Lower leg skin (tissue), 4 donors: Measurements from ENCODE around the gene THADA. TPM values are rescaled to one million over a fixed set of nuclear protein-coding genes. Genes with fewer than 3 reads are reported as not detected.

Source experiments
- DNase-seq, 2 donors: peaks; one replicate each; pipeline ENCODE4 v3.0.0-alpha.2; 2019; ENCODE audit warnings: low spot score in 2 of 2
- H3K4me3 ChIP-seq: fragments of 200-600 bp; sonication (generic); 2 replicates; pipeline ENCODE4 v1.5.1; 2017; ENCODE audit warnings: mild to moderate bottlenecking, low read depth; ENCODE audit not compliant: poor library complexity, severe bottlenecking
- POLR2A ChIP-seq, 2 donors: fragments of 450-650 bp; IDR thresholded peaks; one replicate each; pipeline ENCODE4 v1.6.1; 2016 to 2017; ENCODE audit warnings: antibody characterized with exemption in 2 of 2, mild to moderate bottlenecking in 1 of 2, moderate library complexity in 1 of 2
- WGBS, 2 donors: methylation state at CpG; one replicate each; pipeline ENCODE4 v1.1.5; 2018; 5-methylcytosine and 5-hydroxymethylcytosine counted together
- intact Hi-C: fragments of 100-400 bp; cut with DNase I; formaldehyde crosslinking; loops from one replicate; pipeline ENCODE4 v1.15.0; 2023; ENCODE audit warnings: low total_unique reads
- total RNA-seq, 4 donors: library from RNA; depleted of rRNA; stranded (reverse); fragments of >200 nt; gene quantifications; one replicate each; pipeline ENCODE4 v1.1.0, GENCODE V29; 2016
- TF ChIP-seq, protein P1 (sequence below), 3 donors: fragments of 450-650 bp; IDR thresholded peaks; one replicate each; pipeline ENCODE4 v1.5.1; 2016; ENCODE audit warnings: antibody characterized with exemption in 3 of 3, mild to moderate bottlenecking in 3 of 3, moderate library complexity in 2 of 3

The THADA gene
- total RNA-seq, 4 donors from 2014 or later = 19.5 to 26.4 (median 22.2) TPM

DNA sequence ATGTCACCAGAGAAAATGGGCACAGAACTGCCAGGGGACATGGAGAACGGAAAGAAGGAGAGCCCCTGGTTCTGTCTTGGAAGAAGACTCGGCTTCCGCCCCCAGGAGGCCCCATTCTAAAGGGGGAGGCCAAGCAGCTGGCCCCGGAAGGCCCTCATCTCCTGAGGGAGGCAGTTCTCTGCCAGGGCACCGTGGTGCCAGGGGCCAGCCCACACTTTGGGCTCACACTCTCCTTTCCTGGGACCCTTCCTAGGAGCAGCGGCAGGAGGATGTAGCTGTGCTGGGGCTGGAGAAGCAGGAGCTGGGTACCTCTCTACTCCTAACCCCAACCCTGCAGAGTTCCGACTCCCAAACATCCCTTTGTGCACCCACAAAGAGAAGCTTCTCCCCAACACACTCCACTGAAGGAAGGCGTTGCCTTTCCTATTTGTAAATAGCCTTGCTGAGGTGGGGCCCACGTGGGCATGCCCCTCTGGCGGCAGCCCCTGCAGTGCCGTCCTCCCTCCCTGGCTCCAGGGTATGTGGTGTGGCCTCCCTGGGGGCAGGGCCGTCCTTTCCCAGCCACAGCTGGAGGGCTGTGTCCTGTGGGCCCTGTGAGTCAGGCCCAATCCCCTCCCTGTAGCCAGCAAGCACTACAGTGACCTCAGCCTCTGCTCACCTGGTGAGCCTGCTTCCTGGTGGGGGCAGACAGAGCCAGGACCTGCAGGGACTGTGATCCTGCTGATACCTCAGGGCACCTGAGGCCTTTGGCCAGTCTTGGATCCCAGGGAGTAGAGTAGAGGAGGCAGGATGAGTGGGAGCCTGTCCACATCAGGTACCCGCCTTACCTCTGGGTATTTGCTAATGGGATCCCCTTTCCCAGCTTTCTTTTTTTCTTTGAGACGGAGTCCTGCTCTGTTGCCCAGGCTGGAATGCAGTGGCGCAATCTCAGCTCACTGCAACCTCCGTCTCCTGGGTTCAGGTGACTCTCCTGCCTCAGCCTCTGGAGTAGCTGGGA is 396.0 kb downstream of the THADA start:
- intact Hi-C loops = no loop called here
- DNase-seq = no peak
- 76 to 80% methylated on average over 16 of the region's 16 CpGs for WGBS, 2 donors
- TF ChIP-seq, protein P1, sequence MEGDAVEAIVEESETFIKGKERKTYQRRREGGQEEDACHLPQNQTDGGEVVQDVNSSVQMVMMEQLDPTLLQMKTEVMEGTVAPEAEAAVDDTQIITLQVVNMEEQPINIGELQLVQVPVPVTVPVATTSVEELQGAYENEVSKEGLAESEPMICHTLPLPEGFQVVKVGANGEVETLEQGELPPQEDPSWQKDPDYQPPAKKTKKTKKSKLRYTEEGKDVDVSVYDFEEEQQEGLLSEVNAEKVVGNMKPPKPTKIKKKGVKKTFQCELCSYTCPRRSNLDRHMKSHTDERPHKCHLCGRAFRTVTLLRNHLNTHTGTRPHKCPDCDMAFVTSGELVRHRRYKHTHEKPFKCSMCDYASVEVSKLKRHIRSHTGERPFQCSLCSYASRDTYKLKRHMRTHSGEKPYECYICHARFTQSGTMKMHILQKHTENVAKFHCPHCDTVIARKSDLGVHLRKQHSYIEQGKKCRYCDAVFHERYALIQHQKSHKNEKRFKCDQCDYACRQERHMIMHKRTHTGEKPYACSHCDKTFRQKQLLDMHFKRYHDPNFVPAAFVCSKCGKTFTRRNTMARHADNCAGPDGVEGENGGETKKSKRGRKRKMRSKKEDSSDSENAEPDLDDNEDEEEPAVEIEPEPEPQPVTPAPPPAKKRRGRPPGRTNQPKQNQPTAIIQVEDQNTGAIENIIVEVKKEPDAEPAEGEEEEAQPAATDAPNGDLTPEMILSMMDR (IDR thresholded peaks at IDR 0.05) = no peak
- TF ChIP-seq POLR2A (IDR thresholded peaks at IDR 0.05) = no peak
- no peak overlapping the region for H3K4me3 ChIP-seq

DNA sequence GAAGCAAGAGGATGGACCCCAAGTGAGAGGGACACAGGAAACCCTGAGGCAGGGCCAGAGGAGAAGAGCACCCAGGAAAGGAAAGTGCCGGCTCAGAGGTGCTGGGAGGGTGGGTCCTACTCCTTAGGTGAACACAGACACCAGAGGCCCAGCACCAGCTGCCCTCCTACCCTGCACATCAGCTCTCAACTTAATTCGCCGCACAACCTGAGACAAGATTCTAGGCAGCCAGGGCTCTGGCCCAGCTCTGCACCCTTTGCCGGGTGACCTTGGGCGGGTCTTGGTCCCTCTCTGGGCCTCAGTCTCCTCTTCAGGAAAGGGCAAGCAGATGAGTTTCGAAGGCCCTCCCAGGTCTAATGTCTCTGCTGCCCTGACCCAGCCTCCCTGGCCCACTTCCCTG is 397.6 kb downstream of the THADA start:
- WGBS, 2 donors = 100% methylated on average over 6 of the region's 6 CpGs
- intact Hi-C loops = no loop called here

DNA sequence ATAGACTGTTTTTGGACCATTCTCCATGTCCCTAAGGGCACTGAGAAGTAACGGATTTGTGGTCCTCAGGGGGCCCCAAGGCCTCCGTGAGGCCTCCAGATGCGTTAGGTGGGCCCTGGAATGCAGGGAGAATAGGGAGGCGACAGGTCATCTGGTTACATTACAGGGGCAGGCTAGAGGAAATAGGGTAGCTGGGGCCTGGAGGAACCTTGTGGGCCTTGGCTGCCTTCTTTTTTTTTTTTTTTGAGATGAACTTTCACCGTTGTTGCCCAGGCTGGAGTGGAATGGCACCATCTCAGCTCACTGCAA is 398.3 kb downstream of the THADA start:
- intact Hi-C loops = no loop called here
- 92 to 95% methylated on average over 5 of the region's 5 CpGs for WGBS, 2 donors
- H3K4me3 ChIP-seq = no peak overlapping the region
- DNase-seq = no peak
- no peak for TF ChIP-seq POLR2A (IDR thresholded peaks at IDR 0.05)
- TF ChIP-seq, protein P1 (IDR thresholded peaks at IDR 0.05) = no peak

More for the DNA sequence above, 397.6 kb downstream of the THADA start:
- DNase-seq = no peak
- H3K4me3 ChIP-seq = no peak overlapping the region
- TF ChIP-seq, protein P1 (IDR thresholded peaks at IDR 0.05) = no peak
- TF ChIP-seq POLR2A (IDR thresholded peaks at IDR 0.05) = no peak

DNA sequence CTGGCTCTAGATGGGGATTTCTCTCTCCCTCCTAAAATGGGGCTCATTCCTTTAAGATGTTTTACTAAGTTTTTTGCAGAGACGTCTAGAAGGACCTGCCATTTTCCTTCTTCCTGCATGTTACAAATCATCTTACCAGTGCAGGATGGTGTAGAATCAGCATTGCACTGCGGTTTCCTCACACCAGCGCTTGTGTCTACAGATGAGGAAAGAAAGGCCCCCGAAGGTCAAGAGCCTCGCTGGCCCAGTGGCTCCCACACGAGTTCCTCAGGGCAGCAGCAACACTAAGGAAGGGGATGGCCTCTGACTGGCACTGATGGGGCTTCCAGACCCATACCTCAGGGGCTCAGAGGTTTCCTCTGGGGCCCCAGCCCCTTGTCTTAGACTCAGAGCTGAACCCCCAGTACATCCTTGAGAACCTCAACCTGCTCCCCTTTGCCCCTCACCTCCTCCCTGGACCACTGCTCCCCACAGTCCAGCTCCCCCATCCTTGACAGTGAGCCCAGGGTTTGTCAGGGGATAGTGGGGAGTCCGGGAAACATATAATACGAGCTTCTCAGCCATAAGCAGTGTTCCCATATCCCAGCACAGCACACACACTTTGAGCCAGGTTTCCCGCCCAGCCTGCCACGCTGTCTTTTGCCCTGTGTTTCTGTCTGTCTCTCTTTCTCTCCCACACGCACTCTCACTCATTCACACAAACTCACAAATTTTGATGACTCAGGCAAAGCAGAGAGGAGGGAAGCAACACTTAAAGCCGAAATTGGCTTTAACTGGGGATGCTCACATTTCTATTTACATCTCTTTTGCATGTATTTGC is 398.9 kb downstream of the THADA start:
- TF ChIP-seq, protein P1 (IDR thresholded peaks at IDR 0.05) = no peak
- no peak for DNase-seq
- intact Hi-C loops = no loop called here
- WGBS, 2 donors = 82 to 88% methylated on average over 12 of the region's 12 CpGs
- no peak overlapping the region for H3K4me3 ChIP-seq

DNA sequence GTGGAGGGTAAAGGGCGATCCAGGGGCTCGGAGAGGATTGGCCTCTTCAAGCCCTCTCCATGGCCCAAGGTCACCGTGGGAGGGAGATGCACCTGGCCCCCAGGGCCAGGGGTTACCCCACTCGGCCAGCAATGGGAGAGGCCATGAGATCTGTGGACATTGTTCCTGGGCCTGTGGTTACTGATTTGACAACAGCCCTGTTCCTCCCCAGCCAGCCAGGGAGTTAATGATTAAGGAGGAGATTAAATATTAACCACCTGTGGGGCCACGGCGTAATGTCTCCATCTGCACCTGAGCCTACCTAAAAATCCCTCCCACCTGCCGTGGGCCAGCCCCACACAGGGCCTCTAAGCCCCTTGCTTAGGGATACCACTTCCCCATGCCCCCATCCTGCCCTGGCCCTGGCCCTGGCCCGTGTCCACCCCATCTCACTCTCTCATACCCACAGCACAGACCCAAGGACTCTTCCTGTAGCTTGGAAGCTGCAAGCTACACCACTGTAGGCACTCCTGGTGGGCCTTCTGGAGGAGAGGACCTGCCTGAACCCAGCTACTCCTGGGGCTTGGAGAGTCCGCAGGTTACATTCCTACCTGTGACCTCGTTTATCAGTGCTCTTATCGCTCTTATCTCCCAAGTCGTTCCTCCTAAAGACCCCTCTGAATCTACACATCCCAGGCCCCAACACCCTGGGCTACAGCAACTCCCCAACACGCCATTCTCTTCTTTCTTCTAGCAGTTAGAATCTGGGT is 401.5 kb downstream of the THADA start:
- intact Hi-C loops = no loop called here
- no peak for TF ChIP-seq POLR2A (IDR thresholded peaks at IDR 0.05)
- TF ChIP-seq, protein P1 (IDR thresholded peaks at IDR 0.05) = no peak
- WGBS, 2 donors = 82 to 86% methylated on average over 13 of the region's 13 CpGs

More for the DNA sequence above, 401.5 kb downstream of the THADA start:
- no peak for DNase-seq
- no peak overlapping the region for H3K4me3 ChIP-seq
